ENCODE results near the gene SSBP4. TPM values are rescaled to one million over a fixed set of nuclear protein-coding genes. Genes with fewer than 3 reads are reported as not detected.
A peak's percentile ranks its signal among the peaks of the same experiment; 100 is the strongest.

SSBP4 gene
- total and polyA plus RNA-seq, 9 of the 15 experiments (the other 6 are each of a cell fraction or from before 2014, with no cell fraction given): 1.1 to 189 (median 39.0) TPM

- 0 out of 2 replicates have a peak, but pooled peaks have one; percentile 38 for TF ChIP-seq IRF9 (tag; IDR thresholded peaks at IDR 0.05)
- TF ChIP-seq ZNF740 (CRISPR knock-in tag; IDR thresholded peaks at IDR 0.05): no peak
- no peak for TF ChIP-seq ZNF740 (tag; IDR thresholded peaks at IDR 0.05)
- no peak for TF ChIP-seq PHF20 (IDR thresholded peaks at IDR 0.05; ENCODE audit: partially characterized antibody)
- TF ChIP-seq POLR3G (IDR thresholded peaks at IDR 0.05; ENCODE audit: extremely low read depth, insufficient read length, insufficient replicate concordance): no peak
- no peak for TF ChIP-seq TEAD1 (CRISPR knock-in tag; IDR thresholded peaks at IDR 0.05)
- no peak for TF ChIP-seq NRF1 (conservative IDR thresholded peaks at IDR 0.05 in 1 of 2, IDR thresholded peaks at IDR 0.05 in 1 of 2)
- peak; percentile 83 for TF ChIP-seq ATF3 (IDR thresholded peaks at IDR 0.05)
- no peak for TF ChIP-seq ATF3 (CRISPR knock-in tag; conservative IDR thresholded peaks at IDR 0.05)
- TF ChIP-seq ZBTB40 (IDR thresholded peaks at IDR 0.05): peak; percentile 89
- TF ChIP-seq ZBTB40 (CRISPR knock-in tag; IDR thresholded peaks at IDR 0.05): no peak
- TF ChIP-seq L3MBTL2 (IDR thresholded peaks at IDR 0.05): peak; percentile 87
- no peak for TF ChIP-seq SNIP1 (IDR thresholded peaks at IDR 0.05; ENCODE audit: low read depth)
- TF ChIP-seq KDM5B (IDR thresholded peaks at IDR 0.05; ENCODE audit: insufficient replicate concordance, low read depth, low read length): no peak
- TF ChIP-seq HDAC6 (IDR thresholded peaks at IDR 0.05; ENCODE audit: low read depth, low read length): no peak
- no peak for TF ChIP-seq CHD1 (IDR thresholded peaks at IDR 0.05; ENCODE audit: low read length)
Observed at GRCh38 chr19:18478545-18479311, 59.5 kb downstream of the SSBP4 start (continued).

Measured in K562 (cell line).